IPS-18a (cell line): ENCODE results near the gene CDK11A.
"Not testable (repeated sequence)": the region's sequence is repeated elsewhere in the genome, so short reads cannot be mapped to it uniquely, and the experiment has no call there.

Experiments used
- H3K27ac ChIP-seq: one replicate; pipeline ENCODE4 v1.5.1; 2013; ENCODE audit warnings: low read length
- H3K27me3 ChIP-seq: one replicate; pipeline ENCODE4 v1.6.1; 2013; ENCODE audit warnings: mild to moderate bottlenecking, low read length; ENCODE audit not compliant: control insufficient read depth, insufficient read depth
- H3K36me3 ChIP-seq: one replicate; pipeline ENCODE4 v1.6.1; 2013; ENCODE audit warnings: low read depth, low read length; ENCODE audit not compliant: control insufficient read depth
- H3K4me1 ChIP-seq: one replicate; pipeline ENCODE4 v1.6.1; 2013; ENCODE audit warnings: low read depth, low read length; ENCODE audit not compliant: control insufficient read depth
- H3K4me3 ChIP-seq: one replicate; pipeline ENCODE4 v1.5.1; 2013; ENCODE audit warnings: low read length
- H3K9ac ChIP-seq: one replicate; pipeline ENCODE4 v1.6.1; 2013; ENCODE audit warnings: mild to moderate bottlenecking, low read length, moderate library complexity
- H3K9me3 ChIP-seq: one replicate; pipeline ENCODE4 v1.6.1; 2013; ENCODE audit warnings: low read depth, low read length; ENCODE audit not compliant: control insufficient read depth

The CDK11A gene

DNA sequence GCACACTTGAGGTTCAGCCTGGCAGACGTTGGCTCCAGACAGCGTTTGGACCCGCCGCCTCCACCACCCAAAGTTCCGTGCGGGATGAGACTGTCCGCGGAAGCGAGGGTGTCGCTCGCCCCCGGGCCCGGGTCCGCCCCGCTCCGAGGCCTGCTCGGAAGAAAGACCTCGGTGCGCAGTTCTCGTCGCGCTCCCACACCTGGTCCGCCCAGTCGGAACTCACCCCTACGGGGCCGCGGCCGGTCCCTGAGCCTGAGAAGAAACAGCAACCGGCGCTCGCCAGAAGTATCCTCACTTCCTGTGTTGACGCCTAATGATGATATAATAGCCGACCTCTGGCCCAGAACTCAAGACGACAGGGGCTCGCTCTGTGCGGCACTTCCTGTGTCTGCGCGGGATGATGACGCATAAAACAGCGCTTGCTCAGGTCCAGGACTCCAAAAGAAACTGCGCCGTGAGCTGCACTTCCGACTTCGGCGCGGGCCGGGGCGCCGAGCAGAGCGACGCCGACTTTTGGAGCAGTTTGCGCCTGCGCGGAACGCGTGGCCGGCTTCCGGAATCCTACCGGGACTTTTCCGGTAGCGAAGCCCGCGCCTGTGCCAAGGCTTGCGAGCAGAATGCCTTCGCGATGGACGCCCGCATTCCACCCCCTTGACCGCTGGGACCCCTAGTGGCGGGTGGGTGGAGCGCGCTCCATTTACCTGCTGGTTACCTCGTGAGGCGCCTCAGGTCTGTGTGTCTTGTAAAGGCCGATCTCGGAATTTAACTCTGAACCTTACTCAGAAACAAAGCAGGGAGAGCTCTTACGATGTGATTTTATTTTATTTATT lies at the start of gene CDK11A:
CDK11A (minus strand) TSS at position 323 of the 830 bp plus-strand sequence. CDS start 1,539 bp downstream, outside the sequence.
- not testable (repeated sequence) for H3K27ac ChIP-seq, H3K36me3 ChIP-seq, H3K4me1 ChIP-seq, H3K27me3 ChIP-seq, H3K9me3 ChIP-seq
- peak within 1 kb of the TSS; percentile 73 for H3K4me3 ChIP-seq
- peak within 1 kb of the TSS; percentile 58 for H3K9ac ChIP-seq

DNA sequence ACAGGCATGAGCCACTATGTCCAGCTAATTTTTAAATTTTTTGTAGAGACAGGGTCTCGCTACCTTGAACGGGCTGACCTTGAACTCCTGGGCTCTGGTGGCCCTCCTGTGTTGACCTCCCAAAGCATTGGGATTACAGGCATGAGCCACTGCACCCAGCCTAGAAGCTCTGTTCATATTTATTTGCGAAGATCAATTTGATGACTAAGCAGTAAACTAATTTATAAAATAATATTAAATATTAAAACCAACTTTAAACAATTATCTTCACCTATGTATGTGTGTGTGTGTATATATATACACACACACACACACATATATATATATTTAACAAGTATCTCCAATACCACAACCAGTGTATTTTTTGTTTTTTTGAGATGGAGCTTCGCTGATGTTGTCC lies 49.7 kb upstream of the CDK11A start:
- no peaks in the 10 kb centered on the region for H3K27me3 ChIP-seq
- no peaks in the 10 kb centered on the region for H3K9me3 ChIP-seq
- H3K4me1 ChIP-seq = peaks cover 3% of the 10 kb centered on the region
- H3K9ac ChIP-seq = no peak overlapping the region
- H3K36me3 ChIP-seq = peaks cover 3% of the 10 kb centered on the region
- no peak overlapping the region for H3K4me3 ChIP-seq
- H3K27ac ChIP-seq = no peak overlapping the region

DNA sequence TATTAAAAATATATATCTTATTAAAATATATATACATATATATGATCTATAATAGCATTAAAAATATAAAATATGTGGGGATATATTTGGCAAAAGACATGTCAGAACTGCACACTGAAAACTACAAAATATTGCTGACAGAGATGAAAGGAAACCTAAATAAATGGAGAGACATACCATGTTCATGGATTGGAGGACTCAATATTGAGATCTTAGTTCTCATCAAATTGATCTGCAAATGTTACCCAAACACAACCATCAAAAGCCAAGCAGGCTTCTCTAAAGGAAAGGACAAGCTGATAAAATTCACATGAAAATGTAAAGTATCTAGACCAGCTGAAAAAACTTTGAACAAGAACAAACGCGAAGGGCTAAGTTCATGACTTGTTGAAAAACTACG lies 46.9 kb upstream of the CDK11A start:
- H3K4me1 ChIP-seq = no peaks in the 10 kb centered on the region
- H3K27me3 ChIP-seq = no peaks in the 10 kb centered on the region
- peaks cover 11% of the 10 kb centered on the region for H3K36me3 ChIP-seq
- no peak overlapping the region for H3K27ac ChIP-seq
- no peak overlapping the region for H3K9ac ChIP-seq
- H3K9me3 ChIP-seq = no peaks in the 10 kb centered on the region
- no peak overlapping the region for H3K4me3 ChIP-seq

DNA sequence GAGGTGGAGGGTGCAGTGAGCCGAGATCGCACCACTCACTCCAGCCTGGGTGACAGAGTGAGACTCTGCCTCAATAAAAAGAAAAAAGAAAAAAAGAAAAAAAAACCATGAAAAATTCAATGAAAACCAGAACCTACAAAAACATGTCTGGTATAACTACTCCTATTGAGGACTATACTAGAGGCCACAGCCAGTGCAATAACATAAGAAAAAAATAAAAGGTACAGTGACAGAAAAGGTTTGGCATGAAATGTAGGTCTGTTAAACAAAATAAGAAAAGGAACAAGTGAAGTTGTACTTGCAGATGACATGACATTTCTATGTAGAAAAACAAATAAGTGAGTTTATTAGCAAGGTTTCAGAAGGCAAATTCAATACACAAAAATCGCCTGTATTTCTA lies 45.9 kb upstream of the CDK11A start:
- H3K36me3 ChIP-seq = peaks cover 11% of the 10 kb centered on the region
- no peak overlapping the region for H3K4me3 ChIP-seq
- no peaks in the 10 kb centered on the region for H3K9me3 ChIP-seq
- no peak overlapping the region for H3K27ac ChIP-seq
- no peaks in the 10 kb centered on the region for H3K27me3 ChIP-seq
- no peak overlapping the region for H3K9ac ChIP-seq
- no peaks in the 10 kb centered on the region for H3K4me1 ChIP-seq

DNA sequence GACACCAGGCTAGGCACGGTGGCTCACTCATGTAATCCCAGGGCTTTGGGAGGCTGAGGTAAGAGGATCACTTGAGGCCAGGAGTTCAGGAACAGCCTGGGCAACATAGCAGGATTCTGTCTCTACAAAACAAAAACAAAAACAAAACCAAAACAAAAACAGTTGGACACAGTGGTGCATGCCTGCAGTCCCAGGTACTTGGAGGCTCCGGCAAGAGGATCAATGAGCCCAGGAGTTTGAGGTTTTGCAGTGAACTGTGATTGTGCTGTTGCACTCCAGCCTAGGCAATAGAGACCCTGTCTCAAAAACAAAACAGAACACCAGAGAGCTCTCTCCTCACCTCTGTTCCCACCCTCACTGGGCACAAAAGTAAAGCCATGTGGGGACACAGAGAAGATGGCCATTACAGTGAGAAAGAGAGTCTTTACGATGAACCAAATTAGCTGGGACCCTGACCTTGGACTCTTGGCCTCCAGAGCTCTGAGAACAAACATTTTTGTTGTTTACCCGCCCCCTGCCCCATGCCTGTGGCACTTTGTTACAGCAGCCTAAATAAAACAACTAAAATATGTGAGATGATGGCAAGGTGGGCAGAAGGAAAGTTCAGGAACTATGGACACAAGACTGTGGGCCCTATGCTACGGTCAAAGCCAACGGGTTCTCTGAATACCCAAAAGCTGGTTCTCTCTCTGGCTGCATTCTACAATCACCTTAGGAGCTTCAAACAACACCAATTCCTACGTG lies 44.3 kb upstream of the CDK11A start:
- Histone ChIP-seq H3K9ac (no peak overlapping the region), H3K27me3 (no peaks in the 10 kb centered on the region), H3K9me3 (no peaks in the 10 kb centered on the region), H3K4me3 (no peak overlapping the region), H3K27ac (no peak overlapping the region), H3K36me3 (peaks cover 21% of the 10 kb centered on the region), H3K4me1 (no peaks in the 10 kb centered on the region)

DNA sequence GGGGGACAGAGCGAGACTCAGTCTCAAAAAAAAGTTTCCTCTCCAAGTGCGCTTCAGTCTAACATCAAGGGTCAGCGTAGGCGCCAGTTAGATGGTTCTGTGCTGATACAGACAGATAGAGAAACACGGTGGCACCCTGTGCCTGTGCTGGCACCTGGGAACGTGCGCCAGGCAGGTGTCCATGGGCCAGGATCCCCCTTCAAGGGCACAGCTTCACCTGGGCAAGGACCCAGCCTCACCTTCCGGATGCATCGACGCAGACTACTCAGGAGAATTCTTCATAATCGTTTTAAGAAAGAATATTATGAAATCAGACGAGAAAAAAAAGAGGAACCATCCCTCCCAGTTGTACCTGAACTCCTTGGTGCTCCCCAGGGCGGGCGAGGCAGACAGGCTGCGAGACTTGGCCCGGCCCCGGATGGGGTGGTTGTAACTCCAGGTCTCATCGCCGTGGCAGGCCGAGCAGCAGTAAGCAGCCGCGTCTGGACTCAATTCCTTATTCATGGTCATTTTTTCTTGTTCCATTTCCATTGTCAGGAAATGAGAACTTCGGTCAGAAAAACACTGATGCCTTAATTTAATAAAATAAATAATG lies 40.8 kb upstream of the CDK11A start:
- Histone ChIP-seq H3K27ac (no peak overlapping the region), H3K4me3 (no peak overlapping the region), H3K4me1 (no peaks in the 10 kb centered on the region), H3K27me3 (no peaks in the 10 kb centered on the region), H3K36me3 (peaks cover 39% of the 10 kb centered on the region), H3K9ac (no peak overlapping the region), H3K9me3 (no peaks in the 10 kb centered on the region)

DNA sequence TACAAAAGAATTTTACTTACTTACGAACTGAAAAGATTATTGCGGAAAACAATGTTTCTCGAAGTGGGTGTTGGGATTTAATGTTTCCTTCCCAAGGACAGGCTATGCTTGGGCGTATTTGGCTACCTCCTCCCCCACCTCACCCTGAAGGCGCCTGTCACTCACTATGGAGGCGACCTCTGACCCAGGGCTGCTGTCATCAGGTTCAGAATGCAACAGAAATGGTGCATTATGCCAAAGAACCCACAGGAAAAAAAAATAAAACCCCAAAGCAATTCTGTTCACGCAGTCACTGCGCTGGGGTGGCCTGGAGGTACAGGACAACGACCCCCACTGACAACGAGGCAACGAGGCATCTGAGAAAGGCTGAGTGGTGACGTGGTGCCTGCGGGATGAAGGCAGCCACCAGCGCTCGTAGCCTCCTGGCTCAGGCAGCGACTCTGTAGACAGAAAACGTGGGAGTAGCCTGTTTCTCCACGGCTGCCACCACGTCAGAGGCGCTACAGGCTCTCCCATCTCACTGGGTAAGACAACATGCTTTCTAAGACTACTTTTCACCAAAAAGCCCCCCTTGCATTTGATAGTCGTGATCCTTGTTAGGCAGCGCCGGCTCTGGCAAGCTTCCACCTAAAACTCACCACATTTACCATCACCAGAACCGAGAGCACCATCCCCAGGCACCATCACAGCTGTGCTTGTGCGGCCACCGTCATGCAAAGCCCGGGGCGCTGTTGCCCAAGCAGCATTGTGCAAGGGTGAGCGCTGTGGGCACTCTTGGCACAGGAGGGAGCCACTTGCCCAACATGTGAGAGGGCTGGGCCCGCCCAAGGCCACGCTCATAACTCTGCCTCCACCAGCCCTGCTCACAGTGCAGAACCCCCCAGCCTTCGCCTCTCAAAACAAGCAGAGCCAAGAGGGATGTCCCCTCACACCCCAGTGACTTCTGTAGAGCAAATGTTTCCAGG lies 39.8 kb upstream of the CDK11A start:
- H3K27me3 ChIP-seq = no peaks in the 10 kb centered on the region
- H3K36me3 ChIP-seq = peaks cover 44% of the 10 kb centered on the region
- H3K4me3 ChIP-seq = no peak overlapping the region
- H3K9me3 ChIP-seq = no peaks in the 10 kb centered on the region
- no peaks in the 10 kb centered on the region for H3K4me1 ChIP-seq
- H3K9ac ChIP-seq = no peak overlapping the region
- no peak overlapping the region for H3K27ac ChIP-seq

DNA sequence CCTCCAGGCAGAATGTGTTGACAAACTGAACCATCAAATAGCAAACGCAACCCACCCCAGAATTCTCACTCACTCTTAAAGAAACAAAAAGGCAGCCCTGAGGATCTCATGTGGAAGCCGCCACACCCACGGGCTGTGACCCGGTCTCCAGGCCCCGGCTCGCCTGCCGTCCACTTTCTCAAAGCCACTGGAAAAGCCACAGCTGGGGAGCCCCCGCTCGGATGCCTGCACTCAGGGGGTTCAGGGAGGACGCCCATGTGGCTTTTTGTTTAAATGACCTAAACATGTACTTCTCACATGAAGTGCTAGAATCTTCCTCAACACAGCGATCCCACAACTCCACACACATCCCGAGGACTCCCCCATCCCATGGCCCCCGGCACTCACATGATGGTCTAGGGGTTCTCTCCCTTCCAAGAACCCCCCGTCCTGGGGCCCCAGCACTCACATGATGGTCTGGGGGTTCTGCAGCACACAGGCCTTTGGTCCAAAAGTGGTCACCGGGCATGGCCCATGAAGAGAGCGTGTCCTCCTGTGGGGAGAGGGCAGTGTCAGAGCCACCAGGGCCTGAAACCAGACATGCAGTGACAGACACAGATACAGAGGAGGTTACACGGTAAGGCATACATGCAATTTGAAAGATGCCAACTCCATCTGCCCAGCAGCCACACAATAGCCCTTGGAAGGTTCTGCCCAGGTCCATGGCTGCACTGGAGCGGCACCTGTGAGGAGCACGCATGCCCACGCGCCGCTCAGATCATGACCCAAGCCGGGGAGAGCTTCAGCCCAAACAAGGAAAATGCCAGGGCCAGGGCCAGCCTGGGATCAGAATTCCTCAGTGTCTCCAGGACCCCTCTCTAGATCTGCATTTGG lies 37.6 kb upstream of the CDK11A start:
- no peaks in the 10 kb centered on the region for H3K4me1 ChIP-seq
- peaks cover 40% of the 10 kb centered on the region for H3K36me3 ChIP-seq
- no peak overlapping the region for H3K4me3 ChIP-seq
- H3K9me3 ChIP-seq = no peaks in the 10 kb centered on the region
- no peaks in the 10 kb centered on the region for H3K27me3 ChIP-seq
- H3K9ac ChIP-seq = no peak overlapping the region
- H3K27ac ChIP-seq = no peak overlapping the region

DNA sequence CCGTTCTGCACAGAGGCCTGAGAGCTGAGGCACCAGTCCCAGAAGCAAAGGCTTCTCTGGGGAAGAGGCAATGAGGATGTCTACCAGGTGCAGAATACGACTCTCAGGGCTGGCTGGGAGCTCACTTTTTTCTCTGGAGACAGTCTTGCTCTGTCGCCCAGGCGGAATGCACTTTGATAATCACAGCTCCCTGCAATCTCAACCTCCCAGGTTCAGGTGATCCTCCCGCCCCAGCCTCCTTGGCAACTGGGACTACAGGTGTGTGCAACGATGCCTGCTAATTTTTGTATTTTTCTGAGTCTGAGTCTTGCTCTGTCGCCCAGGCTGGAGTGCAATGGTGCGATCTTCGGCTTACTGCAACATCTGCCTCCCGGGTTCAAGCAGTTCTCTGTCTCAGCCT lies 36.6 kb upstream of the CDK11A start:
- Histone ChIP-seq H3K27ac (no peak overlapping the region), H3K4me3 (no peak overlapping the region), H3K4me1 (no peaks in the 10 kb centered on the region), H3K9ac (no peak overlapping the region), H3K36me3 (peaks cover 49% of the 10 kb centered on the region), H3K27me3 (no peaks in the 10 kb centered on the region), H3K9me3 (no peaks in the 10 kb centered on the region)

DNA sequence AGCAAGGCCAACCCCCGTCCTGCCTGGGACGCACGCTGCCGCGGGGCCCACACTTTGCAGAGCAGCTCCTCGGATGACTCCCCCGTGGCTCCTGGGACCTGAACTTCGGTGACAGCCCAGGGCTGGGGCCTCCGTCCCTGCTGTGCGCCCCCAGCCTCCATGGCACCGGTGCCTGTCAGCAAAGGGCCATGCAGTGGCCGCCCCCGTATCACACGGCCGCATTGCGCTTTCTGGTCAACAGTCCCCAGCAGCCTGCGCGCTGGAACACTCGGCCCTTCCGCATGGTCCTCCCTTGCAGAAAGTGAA lies 36.1 kb upstream of the CDK11A start:
- no peak overlapping the region for H3K4me3 ChIP-seq
- no peaks in the 10 kb centered on the region for H3K27me3 ChIP-seq
- H3K4me1 ChIP-seq = no peaks in the 10 kb centered on the region
- H3K9ac ChIP-seq = no peak overlapping the region
- no peaks in the 10 kb centered on the region for H3K9me3 ChIP-seq
- H3K36me3 ChIP-seq = peaks cover 50% of the 10 kb centered on the region
- no peak overlapping the region for H3K27ac ChIP-seq
